ENCODE results near the gene TSHZ2.
"Not testable (repeated sequence)": the region's sequence is repeated elsewhere in the genome, so short reads cannot be mapped to it uniquely, and the experiment has no call there.

Gene TSHZ2

DNA sequence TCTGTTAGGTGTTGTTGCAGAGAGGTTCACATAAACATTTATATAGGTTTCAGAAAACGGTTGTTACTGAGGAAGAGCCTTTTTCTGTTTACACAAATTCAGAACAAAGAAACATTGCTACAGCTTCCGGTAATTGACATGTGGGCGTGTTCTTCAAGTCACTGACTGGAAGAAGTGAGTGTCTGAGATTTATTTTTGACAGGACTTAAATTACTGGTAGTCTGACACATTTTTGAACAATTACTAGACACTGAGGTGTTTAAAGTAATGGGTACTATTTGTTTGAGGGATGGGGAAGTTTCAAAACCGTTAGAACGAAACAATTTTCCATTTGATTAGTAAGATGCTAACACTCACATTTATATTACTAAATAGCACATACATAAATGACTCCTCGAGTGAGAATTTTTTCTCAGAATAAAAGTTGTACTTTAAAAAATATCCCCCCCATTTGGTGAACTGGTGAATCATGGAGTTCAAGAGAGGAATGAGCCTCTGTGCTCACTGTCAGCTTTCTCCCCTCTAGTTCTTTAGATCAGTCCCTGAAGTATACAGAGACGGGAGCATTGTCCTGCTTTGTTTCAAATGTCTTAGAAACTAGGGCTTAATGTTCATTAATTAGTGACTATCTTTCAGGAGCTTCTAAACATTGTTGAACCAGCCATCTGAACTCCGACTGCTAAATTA, 98.7 kb downstream of the TSHZ2 start:
- DNase-seq = peak; percentile 86

DNA sequence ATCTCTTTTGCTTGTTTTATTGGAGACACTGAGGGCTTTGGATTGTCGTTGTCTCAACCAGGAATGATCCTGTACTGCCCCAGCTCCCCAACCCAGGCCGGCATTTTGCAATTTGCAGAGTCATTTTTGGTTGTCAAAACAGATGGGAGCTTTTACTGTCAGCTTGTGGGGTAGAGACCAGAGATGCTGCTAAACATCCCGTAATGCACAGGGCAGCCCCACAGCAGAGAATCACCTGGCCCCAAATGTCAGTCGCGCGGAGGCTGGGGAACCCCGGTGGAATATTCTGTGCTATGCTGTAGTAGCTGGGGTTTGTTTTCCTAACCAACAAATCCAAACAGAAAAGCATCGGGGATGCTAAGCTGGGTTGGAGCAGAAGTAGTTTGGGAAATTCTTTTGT, 99.7 kb downstream of the TSHZ2 start:
- DNase-seq = peak; percentile 35

DNA sequence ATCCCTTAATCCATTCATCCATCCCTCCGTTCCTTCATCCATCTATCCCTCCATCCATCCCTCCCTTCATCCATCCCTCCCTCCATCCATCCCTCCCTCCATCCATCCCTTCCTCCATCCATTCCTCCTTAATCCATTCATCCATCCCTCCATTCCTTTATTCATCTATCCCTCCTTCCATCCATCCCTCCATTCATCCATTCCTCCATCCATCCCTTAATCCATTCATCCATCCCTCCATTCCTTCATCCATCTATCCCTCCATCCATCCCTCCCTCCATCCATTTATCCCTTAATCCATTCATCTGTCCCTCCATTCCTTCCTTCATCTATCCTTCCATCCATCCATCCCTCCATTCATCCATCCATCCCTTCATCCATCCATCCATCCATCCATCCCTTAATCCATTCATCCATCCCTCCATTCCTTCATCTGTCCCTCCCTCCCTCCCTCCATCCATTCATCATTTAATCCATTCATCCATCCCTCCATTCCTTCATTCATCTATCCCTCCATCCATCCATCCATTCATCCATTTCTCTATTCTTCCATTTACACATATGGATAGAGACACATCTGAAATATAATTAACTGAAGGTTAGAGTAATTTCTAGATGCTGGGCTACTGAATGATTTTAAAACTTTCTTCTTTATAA, 100.9 kb downstream of the TSHZ2 start:
- no peak for DNase-seq

DNA sequence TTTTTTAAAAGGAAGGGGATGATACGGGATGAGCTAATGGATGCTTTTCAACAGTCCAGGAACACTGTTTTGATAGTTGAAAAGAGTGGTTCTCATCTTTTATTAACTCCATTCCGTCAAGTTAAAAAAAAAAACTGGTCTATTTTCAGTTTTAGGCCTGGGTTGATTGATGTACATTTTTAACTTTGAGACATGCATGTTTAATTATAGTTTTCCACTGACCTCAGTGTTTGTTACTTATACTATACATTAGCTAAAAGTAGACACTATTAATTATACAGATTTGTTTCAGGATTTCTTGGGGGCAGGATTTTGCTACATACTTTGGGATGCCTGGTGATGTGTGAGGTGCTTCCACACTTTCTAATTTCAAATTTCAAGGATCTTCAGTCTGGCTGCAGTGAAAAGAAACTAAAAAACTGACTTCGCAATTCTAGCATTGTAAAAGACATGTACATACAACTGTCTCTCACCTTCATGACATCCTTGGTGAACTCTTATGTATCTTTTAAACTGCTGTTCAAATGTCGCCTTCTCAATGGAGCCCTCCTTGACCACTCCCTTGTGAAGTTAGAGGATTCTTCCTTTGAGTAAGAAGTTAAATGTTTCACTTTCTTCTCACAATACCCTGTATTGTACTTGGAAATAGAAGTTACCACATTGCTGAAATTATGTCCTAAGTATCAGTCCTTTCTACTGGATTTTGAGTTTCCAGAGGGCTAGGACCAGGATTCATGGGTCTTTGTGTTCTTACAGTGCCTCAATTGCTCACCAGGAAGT, 101.7 kb downstream of the TSHZ2 start:
- peak; percentile 57 for DNase-seq

DNA sequence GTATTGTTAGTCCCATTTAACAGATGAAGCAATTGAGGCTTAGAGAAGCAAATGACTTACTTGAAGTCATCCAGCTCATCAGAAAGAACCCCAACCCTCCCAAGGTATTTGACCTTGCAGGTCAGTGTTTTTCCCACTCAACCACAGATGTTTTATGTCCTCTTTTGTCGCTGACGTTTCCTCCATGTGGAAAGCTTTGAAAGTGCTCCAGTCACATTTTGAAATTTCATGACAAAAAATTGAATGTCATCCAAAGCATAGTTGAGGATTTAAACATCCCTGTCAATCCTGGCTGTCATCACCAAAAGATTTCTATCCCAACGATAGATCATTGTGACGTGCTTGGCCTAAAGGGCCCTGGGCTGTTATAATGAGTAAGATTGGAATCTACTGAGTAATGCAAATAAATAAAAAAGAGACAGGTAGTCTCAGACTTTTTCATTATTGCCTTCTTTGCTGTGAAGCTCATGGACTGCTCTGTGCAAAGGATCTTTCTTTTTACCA, 102.7 kb downstream of the TSHZ2 start:
- DNase-seq = no peak

DNA sequence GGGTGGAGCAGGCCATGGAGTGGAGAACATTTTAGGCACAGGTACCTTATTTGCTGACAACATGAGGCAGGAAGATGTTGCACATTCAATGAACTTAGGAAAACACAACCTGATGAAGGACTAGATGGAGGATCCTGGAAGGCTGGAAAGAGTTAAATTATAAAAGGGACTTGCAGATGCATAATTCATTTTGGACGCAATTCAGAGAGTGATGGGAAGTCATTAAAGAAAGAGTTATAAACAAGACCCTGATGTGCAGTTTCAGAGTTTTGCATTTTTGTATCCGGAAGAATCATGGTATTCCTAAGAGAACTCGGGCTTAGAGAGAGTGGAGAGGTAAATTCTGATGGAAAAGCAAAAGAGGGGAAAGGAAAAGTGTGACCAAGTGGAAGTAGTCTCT, 104.5 kb downstream of the TSHZ2 start:
- DNase-seq = no peak

DNA sequence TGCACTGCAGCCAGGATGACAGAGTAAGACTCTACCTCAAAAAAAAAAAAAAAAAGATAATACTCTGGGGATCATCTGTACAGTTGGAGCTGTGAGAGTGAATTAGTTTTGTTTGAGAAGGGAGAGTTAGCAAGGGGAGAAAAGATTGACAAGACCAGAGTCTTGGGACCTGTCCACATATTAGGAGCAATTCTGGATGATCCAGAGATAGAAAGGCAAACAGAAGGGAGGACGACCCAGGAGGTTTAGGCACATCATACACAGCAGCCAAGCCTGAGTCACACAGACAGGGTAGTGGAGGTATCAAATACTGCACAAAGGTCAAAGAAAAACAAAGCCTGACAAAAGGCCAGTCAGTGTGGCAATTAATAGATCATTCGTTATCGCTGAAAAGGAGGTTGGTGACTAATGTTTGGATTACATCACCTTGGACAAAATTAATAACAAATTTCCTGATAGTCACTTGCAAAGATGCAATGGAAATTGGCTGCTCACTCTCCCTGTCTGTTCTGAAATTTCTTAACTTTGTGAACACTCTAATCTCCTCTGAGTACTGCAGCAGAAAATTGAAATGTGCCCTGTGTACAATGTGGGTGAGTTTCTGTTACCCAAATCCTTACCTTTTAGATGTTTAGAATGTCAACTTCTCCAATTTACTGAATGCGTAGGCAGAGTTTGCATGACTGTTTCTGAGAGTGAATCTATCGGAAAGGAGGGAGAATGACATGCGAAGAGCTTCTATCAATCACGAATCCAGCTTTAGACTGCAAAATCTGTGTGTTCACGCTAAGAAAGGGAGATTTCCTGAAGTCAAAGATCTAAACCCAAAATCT, 105.4 kb downstream of the TSHZ2 start:
- peak; percentile 80 for DNase-seq

DNA sequence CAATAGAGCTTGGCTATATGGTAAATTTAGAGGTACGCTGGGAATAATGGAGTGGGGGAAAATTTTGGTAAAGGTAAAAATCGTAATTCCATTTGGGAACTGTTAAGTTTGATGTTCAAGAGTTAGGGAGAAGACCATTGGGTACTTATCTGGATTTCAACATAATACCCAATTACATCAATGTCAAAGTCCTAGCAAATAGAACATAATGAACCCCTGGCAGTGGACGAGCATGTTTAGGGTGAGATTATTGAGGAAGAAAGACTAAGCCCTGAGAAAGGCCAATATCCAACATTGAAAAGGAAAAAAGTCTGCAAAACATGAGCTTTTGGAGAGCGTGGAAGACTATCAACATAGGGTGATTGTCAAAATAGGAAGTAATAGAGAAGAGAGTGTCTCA, 106.6 kb downstream of the TSHZ2 start:
- DNase-seq = no peak

DNA sequence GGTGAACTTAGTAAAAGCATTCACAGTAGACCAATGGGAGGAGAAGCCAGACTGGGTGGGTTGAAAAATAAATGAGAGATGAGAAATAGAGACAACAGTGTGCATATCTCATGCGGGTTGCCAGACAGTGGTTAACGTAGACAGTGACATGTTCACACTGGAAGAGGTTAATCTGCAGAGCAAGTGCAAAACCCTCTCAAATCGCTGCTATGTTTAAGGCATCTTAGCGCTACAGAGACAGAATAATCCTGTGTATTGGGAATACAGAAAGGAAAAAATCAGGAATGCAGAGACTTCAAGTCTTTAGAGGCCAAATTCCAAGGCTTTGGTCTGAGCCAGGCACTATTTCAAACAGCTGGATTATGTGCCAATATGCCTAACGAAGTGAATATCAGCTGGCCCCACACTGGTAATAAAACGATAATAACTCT, 107.1 kb downstream of the TSHZ2 start:
- no peak for DNase-seq

DNA sequence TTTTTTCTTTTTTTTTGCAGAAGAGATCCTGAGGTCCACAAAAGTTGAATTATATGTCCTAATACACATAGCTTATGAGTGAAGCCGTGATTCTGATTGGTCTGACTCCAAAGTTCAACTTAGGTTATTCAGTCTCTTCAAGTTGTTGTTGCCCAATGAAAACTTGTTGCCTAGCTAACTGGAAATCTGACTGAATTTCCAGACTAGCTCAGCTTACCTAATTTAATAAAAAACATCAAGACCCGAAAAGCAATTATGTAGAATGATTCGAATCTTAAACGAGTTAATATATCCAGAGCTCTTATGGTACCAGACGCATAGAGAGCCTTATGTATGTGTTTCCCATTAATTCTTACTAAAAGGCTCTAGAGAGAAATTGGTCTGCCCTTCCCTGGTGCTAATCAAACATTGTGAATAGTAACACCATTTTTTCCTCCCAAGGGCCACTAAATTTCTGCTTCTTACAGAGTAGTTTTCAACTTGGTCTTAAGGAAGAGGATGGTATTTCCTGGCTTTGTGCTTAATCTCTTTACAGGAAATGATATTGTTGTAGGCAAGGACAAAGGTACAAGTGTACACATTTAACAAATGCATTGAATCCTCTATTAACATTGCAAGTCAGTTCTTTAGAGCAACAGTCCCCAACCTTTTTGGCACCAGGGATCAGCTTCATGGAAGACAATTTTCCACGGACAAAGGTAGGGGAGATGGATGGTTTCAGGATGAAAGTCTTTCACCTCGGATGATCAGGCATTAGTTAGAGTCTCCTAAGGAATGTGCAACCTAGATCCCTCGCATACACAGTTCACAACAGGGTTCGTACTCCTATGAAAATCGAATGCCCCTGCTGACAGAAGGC, 107.9 kb downstream of the TSHZ2 start:
- no peak for DNase-seq

DNA sequence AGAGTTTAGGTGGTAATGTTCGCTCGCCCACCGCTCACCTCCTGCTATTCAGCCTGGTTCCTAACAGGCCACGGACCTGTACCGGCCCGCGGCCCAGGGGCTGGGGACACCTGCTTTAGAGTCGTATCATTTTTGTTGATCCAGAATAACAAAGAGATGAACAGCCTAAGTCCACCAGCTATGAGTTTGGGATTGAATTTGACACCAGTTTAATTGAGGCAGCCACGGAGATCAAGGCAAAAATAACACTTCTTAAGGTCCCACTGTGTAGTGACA, 108.5 kb downstream of the TSHZ2 start:
- no peak for DNase-seq

DNA sequence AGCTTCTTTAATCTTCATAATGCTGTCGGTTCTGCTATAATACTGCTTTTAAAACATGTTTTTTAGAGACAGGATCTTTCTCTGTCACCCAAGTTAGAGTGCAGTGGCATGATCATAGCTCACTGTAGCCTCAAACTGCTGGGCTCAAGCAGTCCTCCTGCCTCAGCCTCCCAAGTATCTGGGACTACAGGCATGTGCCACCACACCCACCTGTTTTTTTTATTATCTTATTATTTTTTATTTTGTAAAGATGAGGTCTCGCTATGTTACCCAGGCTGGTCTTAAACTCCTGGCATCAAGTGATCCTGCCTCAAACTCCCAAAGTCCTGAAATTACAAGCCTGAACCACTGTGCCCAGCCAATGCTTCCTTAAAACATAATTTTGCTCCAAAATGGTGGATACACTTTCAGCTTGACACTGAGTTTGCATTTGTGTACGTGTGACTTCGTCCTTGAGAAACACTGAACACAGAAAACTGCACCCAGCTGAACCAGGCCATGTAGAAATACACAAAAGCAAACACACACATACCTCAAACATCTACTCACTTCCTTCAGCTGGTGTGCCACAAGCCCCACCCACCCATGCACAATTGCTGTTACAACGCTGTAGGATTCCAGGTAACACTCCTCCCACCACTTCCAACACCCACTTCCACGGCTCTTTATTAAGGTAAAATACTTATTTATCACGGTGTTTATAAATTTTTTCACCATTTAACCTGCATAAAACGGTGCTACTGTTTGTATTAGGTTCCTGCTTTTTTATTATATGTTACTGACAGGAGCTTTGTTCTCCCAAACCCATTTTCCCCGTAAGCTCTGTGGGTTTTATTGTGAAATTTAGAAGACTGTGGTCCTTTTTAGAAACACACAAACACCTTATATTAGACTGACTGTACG, 109.1 kb downstream of the TSHZ2 start:
- peak; percentile 27 for DNase-seq

DNA sequence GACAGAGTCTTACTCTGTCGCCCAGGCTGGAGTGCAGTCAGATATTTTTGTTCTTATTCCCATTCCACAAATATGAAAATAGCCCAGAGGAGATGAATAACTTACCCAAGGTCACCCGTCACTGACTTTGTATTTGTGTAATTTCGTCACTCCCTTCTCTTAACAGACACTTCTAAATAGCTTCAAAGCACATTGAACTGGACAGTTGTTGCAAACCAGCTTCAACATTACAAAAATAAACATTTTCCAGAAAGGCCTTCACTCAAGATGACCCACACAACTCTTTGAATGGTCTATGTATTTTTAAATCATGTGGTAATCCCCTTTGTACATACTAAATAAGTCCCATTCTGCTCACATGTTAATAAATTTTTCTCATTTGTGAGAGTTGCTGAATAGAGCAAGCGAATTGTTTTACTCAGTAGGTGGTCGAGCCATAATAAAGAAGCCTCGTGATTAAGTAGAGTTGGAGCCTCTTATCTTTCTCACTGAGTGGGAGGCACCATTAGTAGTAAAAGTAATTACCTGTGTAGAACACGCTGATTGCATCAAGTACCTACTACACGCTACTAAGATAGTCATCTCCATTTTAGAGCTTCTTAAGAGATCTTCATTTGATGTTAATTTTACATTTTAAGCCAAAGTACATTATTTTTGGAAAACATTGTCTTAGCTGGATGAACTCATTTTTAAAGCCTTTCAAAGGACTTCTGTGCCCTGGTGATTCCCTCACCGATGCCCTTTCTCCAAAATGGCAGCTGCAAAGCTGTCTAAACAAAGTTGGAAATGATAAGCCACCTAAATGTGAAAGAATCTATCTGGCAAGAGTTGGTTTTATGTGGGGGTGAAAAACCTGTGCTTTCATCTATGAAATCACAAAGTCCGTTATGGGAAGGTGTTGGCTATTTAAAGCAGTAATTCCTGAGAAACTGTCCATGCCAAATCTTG, 110.0 kb downstream of the TSHZ2 start:
- DNase-seq = no peak

DNA sequence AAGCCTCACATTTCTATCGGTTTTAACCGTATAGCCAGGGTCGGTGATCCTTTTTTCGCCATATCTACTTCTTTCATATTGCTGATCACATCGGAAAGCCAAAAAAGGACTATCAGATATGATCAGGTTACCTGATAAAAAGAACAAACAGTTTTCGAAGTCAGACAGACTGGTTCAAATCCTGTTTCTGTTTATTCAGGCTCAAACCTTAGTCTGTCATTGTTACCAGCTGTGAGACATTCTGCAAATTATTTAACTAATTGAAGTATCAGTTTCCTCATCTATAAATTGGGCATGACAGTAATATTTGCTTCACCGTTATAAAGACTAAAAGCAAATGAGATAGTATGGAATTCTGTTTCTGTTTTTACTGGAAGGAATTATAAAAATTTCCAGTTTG, 111.3 kb downstream of the TSHZ2 start:
- no peak for DNase-seq

DNA sequence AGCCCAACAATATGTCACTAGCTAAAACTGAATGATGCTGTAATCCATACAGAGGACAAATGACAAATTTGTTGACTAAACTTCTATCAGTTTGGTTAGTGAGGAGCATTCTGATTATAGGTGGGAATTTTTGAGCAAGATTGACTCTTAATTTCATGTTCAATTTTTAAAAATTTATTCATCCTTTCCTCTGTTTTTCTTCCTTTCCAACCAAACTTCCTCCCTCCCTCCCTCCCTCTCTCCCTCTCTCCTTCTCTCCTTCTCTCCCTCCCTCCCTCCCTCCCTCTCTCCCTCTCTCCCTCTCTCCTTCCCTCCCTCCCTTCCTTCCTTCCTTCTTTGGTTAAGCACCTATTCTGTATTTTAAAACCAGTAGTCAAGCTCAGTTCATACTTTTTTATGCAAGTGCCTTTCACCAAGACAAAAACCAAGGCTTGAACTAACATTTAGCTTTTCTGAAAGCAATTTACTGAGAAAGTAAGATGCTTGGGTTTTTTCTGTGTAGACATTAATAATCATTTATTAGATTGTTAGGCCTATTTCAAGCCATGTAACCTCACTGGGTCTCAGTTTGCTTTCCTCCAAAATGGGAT, 112.3 kb downstream of the TSHZ2 start:
- no peak for DNase-seq

DNA sequence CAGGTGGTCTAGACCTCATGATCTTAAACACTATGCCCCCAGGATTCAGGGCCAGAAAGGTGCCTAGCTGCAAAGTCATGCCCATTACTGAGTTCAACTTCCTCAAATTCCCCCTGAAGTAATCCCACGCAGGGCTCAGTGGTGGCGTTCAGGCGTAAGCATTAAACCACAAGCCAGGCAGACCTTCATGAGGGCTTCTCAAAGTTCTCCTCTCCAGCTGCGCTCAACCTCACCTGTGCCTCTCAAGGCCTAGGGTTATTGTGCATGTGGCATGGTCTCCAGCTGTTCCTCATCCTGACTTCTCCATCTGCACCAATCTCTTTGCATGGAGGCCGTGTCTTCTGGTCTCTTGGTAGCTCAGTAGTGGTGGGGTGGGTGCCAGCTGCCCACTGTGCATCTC, 113.6 kb downstream of the TSHZ2 start:
- DNase-seq = no peak

DNA sequence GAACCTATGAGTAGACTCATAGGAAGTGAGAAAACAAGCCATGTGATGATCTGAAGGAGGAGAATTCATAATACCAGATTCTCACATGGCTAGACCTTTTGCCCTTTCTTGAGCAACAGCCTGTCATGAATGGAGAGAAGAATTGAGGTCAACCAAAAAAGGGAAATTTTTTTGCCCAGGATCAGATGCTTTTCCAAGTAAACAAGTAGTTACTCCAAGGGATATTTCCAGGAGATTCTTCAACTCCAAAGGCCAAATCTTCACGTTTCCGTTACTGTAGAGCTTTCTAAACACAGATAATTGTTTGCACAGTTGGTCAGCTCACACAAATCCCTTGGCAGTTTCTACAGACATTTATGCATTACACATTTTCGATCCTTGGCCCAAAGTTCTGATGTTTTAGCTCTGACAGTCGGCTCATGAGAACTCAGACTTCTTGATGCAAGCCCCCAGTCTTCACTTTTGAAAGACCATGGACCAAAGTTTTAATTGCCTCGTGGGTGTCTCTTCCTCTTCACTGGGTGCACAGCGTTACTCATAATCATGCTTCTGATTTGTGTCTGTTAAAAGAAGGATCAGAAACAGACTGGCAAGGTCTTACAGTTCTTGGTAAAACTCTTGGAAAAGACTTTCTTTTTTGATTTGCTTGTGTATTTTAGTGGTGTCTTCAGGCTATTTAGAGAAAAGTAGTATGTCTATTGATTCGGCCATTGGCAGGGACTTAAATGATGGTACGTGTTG, 115.0 kb downstream of the TSHZ2 start:
- DNase-seq = no peak

DNA sequence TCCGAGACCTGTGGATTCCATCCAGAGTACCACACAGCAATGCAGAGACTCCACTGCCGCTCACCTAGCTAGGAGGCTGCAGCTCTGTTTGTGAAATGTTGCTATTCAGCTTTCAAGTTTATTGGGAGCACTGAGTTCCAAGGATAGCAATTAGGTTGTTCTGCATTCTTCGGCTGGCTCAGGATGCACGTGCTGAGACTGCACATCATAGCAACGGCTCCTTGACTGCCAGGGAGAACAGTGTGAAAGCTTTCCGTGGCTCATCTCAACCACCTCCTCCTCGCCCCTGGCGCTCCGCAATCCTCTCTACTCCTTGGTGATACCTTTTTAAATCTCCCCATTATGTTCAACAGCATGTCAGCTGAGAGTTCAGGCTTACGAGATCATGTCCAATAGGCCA, 116.6 kb downstream of the TSHZ2 start:
- DNase-seq = no peak

DNA sequence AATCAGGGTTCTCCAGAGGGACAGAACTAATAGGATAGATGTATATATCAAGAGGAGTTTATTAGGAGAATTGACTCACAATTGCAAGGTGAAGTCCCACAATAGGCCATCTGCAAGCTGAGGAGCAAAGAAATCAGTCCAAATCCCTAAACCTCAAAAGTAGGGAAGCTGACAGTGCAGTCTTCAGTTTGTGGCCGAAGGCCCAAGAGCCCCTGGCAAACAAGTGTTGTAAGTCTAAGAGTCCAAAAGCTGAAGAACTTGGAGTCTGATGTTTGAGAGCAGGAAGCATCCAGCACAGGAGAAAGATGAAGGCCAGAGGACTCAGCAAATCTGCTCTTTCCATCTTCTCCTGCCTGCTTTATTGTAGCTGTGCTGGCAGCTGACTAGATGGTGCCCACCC, 117.7 kb downstream of the TSHZ2 start:
- DNase-seq = not testable (repeated sequence)
